ENCODE data around the gene RAP1GAP. TPM values are rescaled to one million over a fixed set of nuclear protein-coding genes. Genes with fewer than 3 reads are reported as not detected.
"Not testable (repeated sequence)": the region's sequence is repeated elsewhere in the genome, so short reads cannot be mapped to it uniquely, and the experiment has no call there.

RAP1GAP gene
- total RNA-seq, 1 experiment from 2014 or later: 8.4 TPM

DNA sequence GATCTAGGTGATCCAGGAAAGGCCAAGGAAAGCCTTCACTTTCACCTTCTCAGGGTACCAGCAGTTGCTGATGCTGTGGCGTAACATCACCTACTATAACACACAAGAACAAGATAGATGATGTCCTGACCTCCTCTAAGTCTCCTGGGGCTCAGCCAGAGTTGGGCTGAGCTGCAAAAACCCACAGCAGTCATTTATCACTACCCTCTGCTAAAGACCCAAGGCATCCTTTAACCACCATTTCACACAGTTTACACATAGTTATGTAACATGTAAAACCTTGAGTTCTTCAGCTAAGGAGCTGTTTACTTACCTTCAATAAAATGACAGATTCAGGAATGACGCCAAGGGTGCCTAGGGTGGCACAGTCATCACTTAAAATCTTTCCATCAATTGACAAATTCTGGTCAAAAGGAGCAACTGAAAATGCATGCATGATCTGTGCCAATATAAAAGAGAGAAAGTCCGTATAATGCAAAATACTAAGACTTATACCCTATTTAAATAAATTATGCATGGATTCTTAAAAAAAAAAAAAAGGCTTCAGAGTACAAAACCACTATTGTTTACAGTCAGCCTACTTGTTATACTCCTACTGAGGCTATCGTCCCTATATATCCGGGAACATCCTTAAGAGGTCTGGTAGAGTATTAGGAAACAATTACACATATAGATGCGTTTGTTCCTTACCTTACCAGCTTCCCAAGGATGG, 20.7 kb upstream of the RAP1GAP start:
- H3K27me3 ChIP-seq: no peaks in the 10 kb centered on the region
- H3K9me3 ChIP-seq (replicated peaks): peaks cover 7% of the 10 kb centered on the region; the same call in 1 of the 2 replicates
- 0 out of 2 replicates have a peak, but pooled peaks cover 9% of the 10 kb centered on the region for H3K4me1 ChIP-seq
- DNase-seq: no peak
- no peak overlapping the region for H3K4me3 ChIP-seq
- no peak overlapping the region for H3K27ac ChIP-seq
- H3K36me3 ChIP-seq: peaks cover 76% of the 10 kb centered on the region

- Histone ChIP-seq H3K4me3 (no peak overlapping the region), H3K4me1 (peaks cover 6% of the 10 kb centered on the region; the same call in 1 of the 2 replicates), H3K27ac (no peak overlapping the region), H3K36me3 (peaks cover 59% of the 10 kb centered on the region), H3K9me3 (replicated peaks) (peaks cover 8% of the 10 kb centered on the region; the same call in 1 of the 2 replicates), H3K27me3 (no peaks in the 10 kb centered on the region)
- DNase-seq: no peak
Measured at GRCh38 chr1:21687081-21687529, 17.9 kb upstream of the RAP1GAP start.

DNA sequence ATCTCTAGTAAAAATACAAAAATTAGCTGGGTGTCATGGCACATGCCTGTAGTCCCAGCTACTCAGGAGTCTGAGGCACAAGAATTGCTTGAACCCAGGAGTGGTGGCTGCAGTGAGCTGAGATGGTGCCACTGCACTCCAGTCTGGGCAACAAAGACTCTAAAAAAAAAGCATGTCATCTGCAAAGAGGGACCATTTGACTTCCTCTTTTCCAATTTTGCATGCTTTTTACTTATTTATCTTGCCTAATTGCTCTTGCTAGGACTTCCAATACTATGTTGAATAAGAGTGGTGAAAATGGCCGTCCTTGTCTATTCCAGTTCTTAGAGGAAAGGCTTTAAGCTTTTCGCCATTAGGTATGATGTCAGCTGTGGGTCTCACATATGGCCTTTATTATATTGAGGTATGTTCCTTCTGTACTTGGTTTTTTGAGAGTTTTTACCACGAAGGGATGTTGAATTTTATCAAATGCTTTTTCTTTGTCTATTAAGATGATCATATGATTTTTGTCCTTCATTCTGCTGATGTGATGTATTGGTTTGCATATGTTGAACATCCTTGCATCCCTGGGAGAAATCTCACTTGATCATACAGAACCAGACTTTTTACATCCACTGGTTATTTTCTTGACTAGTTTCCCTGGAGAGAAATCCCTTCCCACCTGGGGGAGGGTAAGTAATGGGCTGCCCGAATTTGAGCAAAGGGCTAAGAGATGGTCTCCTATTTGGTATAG, 17.0 kb upstream of the RAP1GAP start:
- Histone ChIP-seq H3K27me3 (no peaks in the 10 kb centered on the region), H3K27ac (no peak overlapping the region), H3K4me3 (no peak overlapping the region), H3K4me1 (peaks cover 10% of the 10 kb centered on the region), H3K9me3 (replicated peaks) (peaks cover 8% of the 10 kb centered on the region; the same call in 1 of the 2 replicates), H3K36me3 (peaks cover 51% of the 10 kb centered on the region)
- DNase-seq: no peak

DNA sequence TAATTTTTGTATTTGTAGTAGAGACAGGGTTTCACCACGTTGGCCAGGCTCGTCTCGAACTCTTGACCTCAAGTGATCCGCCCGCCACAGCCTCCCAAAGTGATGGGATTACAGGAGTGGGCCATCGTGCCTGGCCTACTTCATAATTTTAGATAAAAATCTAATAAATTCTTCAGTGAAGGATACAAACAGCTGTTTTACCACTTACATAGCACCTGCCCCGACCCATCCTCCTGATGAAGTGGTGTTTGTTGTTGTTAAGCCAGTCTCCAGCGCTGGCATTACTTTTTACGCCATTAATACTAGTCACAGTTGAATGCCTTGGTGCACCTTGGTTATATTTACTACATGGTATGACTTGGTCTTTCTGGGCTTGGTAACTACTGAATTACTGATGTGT, 12.3 kb upstream of the RAP1GAP start:
- peak overlapping the region; percentile 48 for H3K27ac ChIP-seq

DNA sequence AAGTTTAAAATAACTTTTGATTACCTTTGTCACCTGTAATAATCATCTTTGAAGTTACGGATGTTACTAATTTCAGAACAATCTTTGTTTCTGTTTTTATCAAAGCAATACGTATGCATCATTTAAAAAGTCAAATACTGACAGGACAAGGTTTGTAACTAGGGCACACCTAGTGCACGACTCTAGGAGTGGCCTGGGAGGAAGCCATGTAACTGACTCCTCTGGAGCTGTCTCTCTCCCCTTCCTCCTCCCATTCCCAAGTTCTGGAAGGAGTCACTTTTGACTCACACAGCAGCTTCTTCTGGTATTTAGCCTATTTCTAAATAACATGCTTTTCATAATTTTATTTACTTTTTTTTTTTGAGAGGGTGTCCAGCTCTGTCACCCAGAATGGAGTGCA, 11.8 kb upstream of the RAP1GAP start:
- no peak for DNase-seq
- Histone ChIP-seq H3K4me3 (no peak overlapping the region), H3K27ac (peak overlapping the region; percentile 48)

More for the DNA sequence above, 12.3 kb upstream of the RAP1GAP start:
- no peaks in the 10 kb centered on the region for H3K27me3 ChIP-seq
- peaks cover 37% of the 10 kb centered on the region for H3K36me3 ChIP-seq
- H3K4me3 ChIP-seq: no peak overlapping the region
- peaks cover 7% of the 10 kb centered on the region; the same call in 1 of the 2 replicates for H3K9me3 ChIP-seq (replicated peaks)
- peaks cover 20% of the 10 kb centered on the region for H3K4me1 ChIP-seq
- peak; percentile 74 to 78 for DNase-seq

DNA sequence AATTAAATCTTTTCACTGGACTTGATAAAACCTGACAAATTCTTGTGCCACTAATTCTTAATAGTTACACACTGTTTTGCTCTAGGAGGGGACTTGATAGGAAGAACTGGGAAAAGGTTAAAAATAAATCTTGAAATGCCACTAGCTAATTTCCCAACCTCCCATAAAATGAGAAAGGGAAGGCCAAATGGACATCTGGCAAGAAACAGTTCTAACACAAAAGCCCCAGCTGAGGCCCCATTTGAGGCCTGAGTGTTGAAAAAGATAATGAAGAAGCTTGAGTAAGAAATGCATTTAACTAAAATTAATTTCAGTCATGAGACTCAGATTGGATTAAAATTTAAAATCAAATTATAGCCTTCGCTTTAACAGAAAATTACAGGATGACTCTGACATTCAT, 11.2 kb upstream of the RAP1GAP start:
- 0 out of 2 replicates have a peak, but pooled peaks cover 3% of the 10 kb centered on the region for H3K9me3 ChIP-seq (replicated peaks)
- DNase-seq: no peak
- H3K27ac ChIP-seq: no peak overlapping the region
- H3K4me3 ChIP-seq: no peak overlapping the region
- no peaks in the 10 kb centered on the region for H3K27me3 ChIP-seq
- peaks cover 20% of the 10 kb centered on the region for H3K4me1 ChIP-seq
- H3K36me3 ChIP-seq: peaks cover 26% of the 10 kb centered on the region

More for the DNA sequence above, 11.8 kb upstream of the RAP1GAP start:
- Histone ChIP-seq H3K4me1 (peaks cover 20% of the 10 kb centered on the region), H3K36me3 (peaks cover 32% of the 10 kb centered on the region), H3K27me3 (no peaks in the 10 kb centered on the region), H3K9me3 (replicated peaks) (0 out of 2 replicates have a peak, but pooled peaks cover 3% of the 10 kb centered on the region)

GRCh38 chr1:21677168-21677567, 8.0 kb upstream of the RAP1GAP start:
- Histone ChIP-seq H3K36me3 (peaks cover 16% of the 10 kb centered on the region), H3K4me1 (peaks cover 34% of the 10 kb centered on the region), H3K27ac (no peak overlapping the region), H3K27me3 (no peaks in the 10 kb centered on the region), H3K9me3 (replicated peaks) (no peaks in the 10 kb centered on the region), H3K4me3 (no peak overlapping the region)
- no peak for DNase-seq

DNA sequence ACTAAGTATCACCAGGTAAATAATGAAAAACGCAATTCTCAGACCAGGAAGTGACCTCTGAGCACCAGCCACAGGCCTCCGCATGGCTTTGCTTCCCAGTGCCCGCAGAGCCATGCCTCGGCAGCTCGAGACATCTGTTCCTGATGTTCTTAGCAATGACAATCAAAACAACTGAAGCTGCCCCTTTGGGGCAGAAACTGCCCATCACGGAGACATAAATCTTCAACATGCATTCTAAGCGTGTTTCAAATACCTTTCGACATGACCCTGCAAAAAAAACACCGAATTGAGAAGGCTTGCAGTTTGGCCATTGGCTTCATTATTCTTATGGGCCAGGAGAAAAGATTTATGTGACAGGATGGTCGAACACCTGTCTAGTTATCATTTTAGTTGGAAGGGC, 5.8 kb upstream of the RAP1GAP start:
- no peak overlapping the region for H3K4me3 ChIP-seq
- no peaks in the 10 kb centered on the region for H3K27me3 ChIP-seq
- no peaks in the 10 kb centered on the region for H3K9me3 ChIP-seq (replicated peaks)
- H3K4me1 ChIP-seq: peaks cover 21% of the 10 kb centered on the region
- peaks cover 7% of the 10 kb centered on the region for H3K36me3 ChIP-seq
- no peak for DNase-seq
- no peak overlapping the region for H3K27ac ChIP-seq

GRCh38 chr1:21673853-21674252, 4.7 kb upstream of the RAP1GAP start:
- H3K27ac ChIP-seq: not testable (repeated sequence)

GRCh38 chr1:21673277-21673780, 4.2 kb upstream of the RAP1GAP start:
- no peaks in the 10 kb centered on the region for H3K27me3 ChIP-seq
- no peaks in the 10 kb centered on the region for H3K9me3 ChIP-seq (replicated peaks)
- DNase-seq: peak; percentile 56 to 68
- no peaks in the 10 kb centered on the region for H3K36me3 ChIP-seq
- H3K4me3 ChIP-seq: no peak overlapping the region
- H3K4me1 ChIP-seq: peaks cover 23% of the 10 kb centered on the region
- H3K27ac ChIP-seq: no peak overlapping the region; the same call in 1 of the 2 replicates

More at GRCh38 chr1:21673853-21674252, 4.7 kb upstream of the RAP1GAP start:
- H3K27me3 ChIP-seq; H3K9me3 ChIP-seq (replicated peaks); DNase-seq; H3K36me3 ChIP-seq; H3K4me3 ChIP-seq: not testable (repeated sequence)
- H3K4me1 ChIP-seq: peaks cover 23% of the 10 kb centered on the region

DNA sequence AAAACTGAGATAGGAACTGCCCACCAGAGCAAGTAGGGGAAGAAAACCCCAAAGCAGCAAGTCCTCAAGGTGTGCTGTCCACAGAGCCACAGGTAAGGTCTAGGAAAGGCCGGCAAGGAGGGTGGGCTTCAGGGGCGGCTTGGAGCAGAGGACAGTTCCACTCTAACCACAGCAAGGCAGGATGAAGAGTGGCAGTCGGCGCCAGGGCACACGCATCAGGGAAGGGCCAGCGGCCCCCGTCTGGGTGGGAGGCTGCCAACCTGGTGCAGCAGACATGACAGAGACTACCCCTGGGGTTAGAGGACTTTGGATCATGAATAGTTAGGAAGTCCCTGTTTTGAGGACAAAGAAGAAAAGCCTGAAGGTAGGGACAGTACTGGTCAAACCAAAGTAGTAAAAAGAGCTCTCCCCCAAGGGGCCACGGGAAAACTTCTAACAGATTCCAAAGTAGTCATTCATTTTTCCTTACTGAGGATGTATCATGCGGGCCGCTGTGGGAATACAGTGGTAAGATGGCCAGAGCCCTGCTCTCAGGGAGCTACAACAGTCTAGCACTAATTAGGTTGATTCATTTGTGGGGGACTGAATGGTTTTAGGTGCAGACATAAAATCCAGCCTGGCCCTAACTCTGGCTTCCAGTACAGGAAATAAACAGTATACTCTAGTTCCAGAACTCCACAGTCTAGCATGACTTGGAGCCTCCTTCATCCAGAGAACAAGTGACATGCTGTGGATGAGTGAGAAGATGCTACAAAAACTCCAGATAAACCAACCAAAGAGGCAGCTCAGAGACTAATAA, 3.5 kb upstream of the RAP1GAP start:
- DNase-seq: no peak
- Histone ChIP-seq H3K4me1 (peaks cover 23% of the 10 kb centered on the region), H3K4me3 (no peak overlapping the region), H3K36me3 (no peaks in the 10 kb centered on the region), H3K27me3 (no peaks in the 10 kb centered on the region), H3K27ac (no peak overlapping the region), H3K9me3 (replicated peaks) (no peaks in the 10 kb centered on the region)

GRCh38 chr1:21671915-21672314, 2.8 kb upstream of the RAP1GAP start:
- Histone ChIP-seq H3K36me3 (no peaks in the 10 kb centered on the region), H3K27me3 (no peaks in the 10 kb centered on the region), H3K9me3 (replicated peaks) (no peaks in the 10 kb centered on the region), H3K27ac (no peak overlapping the region), H3K4me3 (no peak overlapping the region), H3K4me1 (peaks cover 23% of the 10 kb centered on the region)
- no peak for DNase-seq

- DNase-seq: no peak
- Histone ChIP-seq H3K4me1 (peaks cover 23% of the 10 kb centered on the region), H3K27me3 (no peaks in the 10 kb centered on the region), H3K4me3 (no peak overlapping the region), H3K36me3 (no peaks in the 10 kb centered on the region), H3K27ac (no peak overlapping the region), H3K9me3 (replicated peaks) (no peaks in the 10 kb centered on the region)
Measured at GRCh38 chr1:21670956-21671902, 2.1 kb upstream of the RAP1GAP start.
